CD4-positive, CD25-positive, alpha-beta regulatory T cell (primary cell): Measurements from ENCODE around the gene ADGRV1. TPM values are rescaled to one million over a fixed set of nuclear protein-coding genes. Genes with fewer than 3 reads are reported as not detected.

Experiments used
- ATAC-seq, 2 donors: fragments of 150-1000 bp; cut with Tn5 transposase; one replicate each; pipeline ENCODE4 v1.10.0; 2021; ENCODE audit warnings: low read depth in 2 of 2, moderate number of reproducible peaks in 2 of 2, moderate library complexity in 1 of 2
- DNase-seq, 3 donors: peaks; one replicate each; pipeline versions ENCODE4 v3.0.0 to v3.0.0-alpha.2; 2012 to 2022; ENCODE audit warnings: mixed read lengths in 1 of 3
- H3K27ac ChIP-seq: one replicate; pipeline ENCODE4 v1.7.0; 2013; ENCODE audit warnings: mild to moderate bottlenecking, low read length; ENCODE audit not compliant: insufficient read depth, poor library complexity, severe bottlenecking
- H3K27me3 ChIP-seq: one replicate; pipeline ENCODE4 v1.7.0; 2013; ENCODE audit warnings: low read length; ENCODE audit not compliant: control insufficient read depth, insufficient read depth
- H3K36me3 ChIP-seq: one replicate; pipeline ENCODE4 v1.7.0; 2013; ENCODE audit warnings: mild to moderate bottlenecking, low read length, moderate library complexity; ENCODE audit not compliant: control insufficient read depth, insufficient read depth
- H3K4me1 ChIP-seq: 2 replicates; pipeline ENCODE4 v1.7.0; 2013; ENCODE audit warnings: mild to moderate bottlenecking, low read length; ENCODE audit not compliant: insufficient read depth, control insufficient read depth, poor library complexity, severe bottlenecking
- H3K4me3 ChIP-seq: one replicate; pipeline ENCODE4 v1.7.0; 2013; ENCODE audit warnings: low read depth, mild to moderate bottlenecking, low read length, moderate library complexity
- H3K9me3 ChIP-seq, 2 experiments: 1 replicate in 1 of 2; 2 replicates in 1 of 2; pipeline ENCODE4 v1.7.0; 2013; ENCODE audit warnings: low read length in 2 of 2, mild to moderate bottlenecking in 1 of 2, moderate library complexity in 1 of 2; ENCODE audit not compliant: control insufficient read depth in 2 of 2
- H3K27ac Mint-ChIP-seq, 3 donors: one replicate each; pipeline ENCODE4 v1.8.0; 2020 to 2022; ENCODE audit warnings: mild to moderate bottlenecking in 3 of 3, mixed read lengths in 3 of 3, moderate library complexity in 2 of 3
- H3K27me3 Mint-ChIP-seq: one replicate; pipeline ENCODE4 v1.8.0; 2022; ENCODE audit warnings: mild to moderate bottlenecking, mixed read lengths
- H3K36me3 Mint-ChIP-seq: one replicate; pipeline ENCODE4 v1.8.0; 2020; ENCODE audit warnings: mixed read lengths
- H3K4me1 Mint-ChIP-seq, 4 donors: one replicate each; pipeline ENCODE4 v1.8.0; 2020 to 2022; ENCODE audit warnings: mixed read lengths in 4 of 4, mild to moderate bottlenecking in 1 of 4
- H3K4me3 Mint-ChIP-seq, 4 donors: one replicate each; pipeline ENCODE4 v1.8.0; 2020 to 2022; ENCODE audit warnings: mild to moderate bottlenecking in 4 of 4, mixed read lengths in 4 of 4, moderate library complexity in 3 of 4
- H3K9me3 Mint-ChIP-seq, 7 donors: one replicate each; pipeline ENCODE4 v1.8.0; 2020 to 2022; ENCODE audit warnings: mixed read lengths in 7 of 7, mild to moderate bottlenecking in 3 of 7, moderate library complexity in 2 of 7
- polyA plus RNA-seq, 4 donors: library from polyadenylated mRNA; unstranded; fragments of 300-500 nt; fragmentation: Illumina TruSeq; gene quantifications; one replicate each; pipeline ENCODE4 v1.2.3, GENCODE V29; 2021
- total RNA-seq: library from RNA; stranded (reverse); gene quantifications from one replicate; pipeline ENCODE4 v1.2.3, GENCODE V29; 2022

The ADGRV1 gene
- total and polyA plus RNA-seq, 5 donors from 2014 or later, result 0.42 to 0.52 TPM; not detected in 3

- Histone ChIP-seq H3K4me1 (no peaks in the 10 kb centered on the region), H3K27ac (no peak overlapping the region), H3K36me3 (no peaks in the 10 kb centered on the region), H3K27me3 (no peaks in the 10 kb centered on the region), H3K4me3 (no peak overlapping the region), H3K9me3 (no peaks in the 10 kb centered on the region)
- peaks cover 0 to 3% (median 0%) of the 10 kb centered on the region in 7 donors for H3K9me3 Mint-ChIP-seq
- no peaks in the 10 kb centered on the region for H3K36me3 Mint-ChIP-seq
- no peaks in the 10 kb centered on the region for H3K4me1 Mint-ChIP-seq
- ATAC-seq (no peak), DNase-seq (no peak)
- no peak overlapping the region for H3K27ac Mint-ChIP-seq
- H3K27me3 Mint-ChIP-seq, result peaks cover 9% of the 10 kb centered on the region
- no peak overlapping the region for H3K4me3 Mint-ChIP-seq
Observed at GRCh38 chr5:91171322-91171721, 612.7 kb downstream of the ADGRV1 start.

- Histone ChIP-seq H3K9me3 (no peaks in the 10 kb centered on the region), H3K27ac (no peak overlapping the region), H3K27me3 (no peaks in the 10 kb centered on the region), H3K36me3 (no peaks in the 10 kb centered on the region), H3K4me3 (no peak overlapping the region), H3K4me1 (no peaks in the 10 kb centered on the region)
- Mint-ChIP-seq H3K9me3 (peaks cover 0 to 4% (median 0%) of the 10 kb centered on the region in 7 donors), H3K4me1 (peaks cover 0 to 3% (median 0%) of the 10 kb centered on the region in 4 donors), H3K36me3 (no peaks in the 10 kb centered on the region), H3K27ac (no peak overlapping the region), H3K27me3 (peaks cover 21% of the 10 kb centered on the region), H3K4me3 (no peak overlapping the region)
- no peak for DNase-seq
- no peak for ATAC-seq
Observed at GRCh38 chr5:91174396-91174795, 615.8 kb downstream of the ADGRV1 start.

- Mint-ChIP-seq H3K27ac (no peak overlapping the region), H3K27me3 (peaks cover 24% of the 10 kb centered on the region), H3K9me3 (peaks cover 0 to 4% (median 0%) of the 10 kb centered on the region in 7 donors), H3K4me3 (no peak overlapping the region), H3K36me3 (no peaks in the 10 kb centered on the region), H3K4me1 (peaks cover 0 to 6% (median 0%) of the 10 kb centered on the region in 4 donors)
- ATAC-seq (no peak), DNase-seq (no peak)
- Histone ChIP-seq H3K4me3 (no peak overlapping the region), H3K27ac (no peak overlapping the region), H3K27me3 (no peaks in the 10 kb centered on the region), H3K9me3 (no peaks in the 10 kb centered on the region), H3K36me3 (no peaks in the 10 kb centered on the region), H3K4me1 (no peaks in the 10 kb centered on the region)
Observed at GRCh38 chr5:91175708-91176107, 617.1 kb downstream of the ADGRV1 start.

GRCh38 chr5:91176288-91177016 lies 617.9 kb downstream of the ADGRV1 start:
- Histone ChIP-seq H3K27ac (no peak overlapping the region), H3K4me3 (no peak overlapping the region), H3K4me1 (no peaks in the 10 kb centered on the region), H3K27me3 (no peaks in the 10 kb centered on the region), H3K36me3 (no peaks in the 10 kb centered on the region), H3K9me3 (no peaks in the 10 kb centered on the region)
- Mint-ChIP-seq H3K4me3 (no peak overlapping the region), H3K27me3 (peaks cover 24% of the 10 kb centered on the region), H3K27ac (no peak overlapping the region), H3K4me1 (peaks cover 0 to 9% (median 0%) of the 10 kb centered on the region in 4 donors), H3K36me3 (no peaks in the 10 kb centered on the region), H3K9me3 (peaks cover 0 to 4% (median 0%) of the 10 kb centered on the region in 7 donors)
- DNase-seq (no peak), ATAC-seq (no peak)

GRCh38 chr5:91177085-91177484 lies 618.5 kb downstream of the ADGRV1 start:
- no peak overlapping the region for H3K27ac ChIP-seq
- no peak overlapping the region for H3K4me3 ChIP-seq
- H3K9me3 ChIP-seq, result no peaks in the 10 kb centered on the region
- Mint-ChIP-seq H3K36me3 (no peaks in the 10 kb centered on the region), H3K4me1 (peaks cover 0 to 9% (median 0%) of the 10 kb centered on the region in 4 donors), H3K27ac (no peak overlapping the region), H3K4me3 (no peak overlapping the region), H3K9me3 (peaks cover 0 to 4% (median 0%) of the 10 kb centered on the region in 7 donors), H3K27me3 (peaks cover 24% of the 10 kb centered on the region)
- DNase-seq, result no peak
- no peaks in the 10 kb centered on the region for H3K4me1 ChIP-seq
- ATAC-seq, result no peak
- H3K27me3 ChIP-seq, result no peaks in the 10 kb centered on the region
- no peaks in the 10 kb centered on the region for H3K36me3 ChIP-seq

- H3K4me1 ChIP-seq, result no peaks in the 10 kb centered on the region
- H3K27me3 ChIP-seq, result no peaks in the 10 kb centered on the region
- no peaks in the 10 kb centered on the region for H3K36me3 Mint-ChIP-seq
- H3K4me3 ChIP-seq, result no peak overlapping the region
- H3K36me3 ChIP-seq, result no peaks in the 10 kb centered on the region
- H3K4me1 Mint-ChIP-seq, result peaks cover 0 to 9% (median 4%) of the 10 kb centered on the region in 4 donors
- DNase-seq, result no peak
- H3K27me3 Mint-ChIP-seq, result peaks cover 23% of the 10 kb centered on the region
- no peak for ATAC-seq
- H3K4me3 Mint-ChIP-seq, result no peak overlapping the region
- peaks cover 0 to 4% (median 0%) of the 10 kb centered on the region in 7 donors for H3K9me3 Mint-ChIP-seq
- H3K27ac ChIP-seq, result no peak overlapping the region
- no peak overlapping the region for H3K27ac Mint-ChIP-seq
- H3K9me3 ChIP-seq, result no peaks in the 10 kb centered on the region
Observed at GRCh38 chr5:91177639-91178038, 619.0 kb downstream of the ADGRV1 start.

GRCh38 chr5:91178461-91178860 lies 619.9 kb downstream of the ADGRV1 start:
- H3K4me1 Mint-ChIP-seq, result peaks cover 0 to 12% (median 6%) of the 10 kb centered on the region in 4 donors
- H3K27ac Mint-ChIP-seq, result no peak overlapping the region
- peaks cover under 1% of the 10 kb centered on the region for H3K4me1 ChIP-seq
- DNase-seq, result no peak
- H3K9me3 Mint-ChIP-seq, result peaks cover 0 to 4% (median 0%) of the 10 kb centered on the region in 7 donors
- H3K36me3 Mint-ChIP-seq, result no peaks in the 10 kb centered on the region
- H3K27me3 Mint-ChIP-seq, result peaks cover 19% of the 10 kb centered on the region
- no peaks in the 10 kb centered on the region for H3K36me3 ChIP-seq
- no peaks in the 10 kb centered on the region for H3K27me3 ChIP-seq
- H3K9me3 ChIP-seq, result no peaks in the 10 kb centered on the region
- H3K4me3 Mint-ChIP-seq, result no peak overlapping the region
- ATAC-seq, result no peak
- H3K4me3 ChIP-seq, result no peak overlapping the region
- no peak overlapping the region for H3K27ac ChIP-seq

GRCh38 chr5:91179018-91179417 lies 620.4 kb downstream of the ADGRV1 start:
- ATAC-seq (no peak), DNase-seq (no peak)
- H3K27ac ChIP-seq, result no peak overlapping the region
- H3K4me3 ChIP-seq, result no peak overlapping the region
- no peaks in the 10 kb centered on the region for H3K9me3 ChIP-seq
- no peaks in the 10 kb centered on the region for H3K27me3 ChIP-seq
- Mint-ChIP-seq H3K36me3 (no peaks in the 10 kb centered on the region), H3K9me3 (peaks cover 0 to 4% (median 0%) of the 10 kb centered on the region in 7 donors), H3K27me3 (peaks cover 19% of the 10 kb centered on the region), H3K27ac (no peak overlapping the region), H3K4me3 (no peak overlapping the region), H3K4me1 (peaks cover 0 to 18% (median 10%) of the 10 kb centered on the region in 4 donors)
- H3K36me3 ChIP-seq, result no peaks in the 10 kb centered on the region
- peaks cover 3% of the 10 kb centered on the region for H3K4me1 ChIP-seq
